ENCODE data around the gene UPF3A.

Gene UPF3A

DNA sequence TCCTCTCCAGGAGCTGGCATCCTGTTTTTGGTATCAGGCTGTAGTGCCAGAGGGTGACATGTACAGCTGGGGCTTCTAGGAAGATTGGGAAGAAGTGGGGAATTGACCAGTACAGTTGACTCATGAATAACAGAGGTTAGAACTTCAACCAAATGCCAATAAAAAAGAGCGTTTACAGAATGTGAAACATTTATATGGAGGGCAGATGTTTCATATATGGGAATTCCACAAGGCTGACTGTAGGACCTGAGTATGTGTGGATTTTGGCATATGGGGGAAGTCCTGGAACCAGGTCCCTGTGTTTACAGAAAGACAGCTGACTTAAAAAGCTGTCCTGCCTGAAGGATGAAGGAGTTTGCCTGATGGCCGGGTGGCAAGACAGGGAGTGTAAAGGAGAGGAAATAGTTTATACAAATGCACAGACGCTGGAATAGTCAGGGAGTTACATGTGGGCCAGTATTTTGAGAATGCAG is 38.1 kb downstream of the UPF3A start:
- Histone ChIP-seq H3K27ac (no peak overlapping the region), H3K9me3 (ENCODE audit: control insufficient read depth, low read length) (no peaks in the 10 kb centered on the region), H3K27me3 (ENCODE audit: control insufficient read depth, insufficient read depth, low read length) (no peaks in the 10 kb centered on the region), H3K4me3 (ENCODE audit: low read depth, low read length) (no peak overlapping the region), H3K4me1 (no peaks in the 10 kb centered on the region), H3K79me2 (peaks cover 10% of the 10 kb centered on the region), H3K36me3 (ENCODE audit: control insufficient read depth, insufficient read depth, low read length) (no peaks in the 10 kb centered on the region), H3K9ac (no peak overlapping the region), H3K4me2 (ENCODE audit: low read length) (no peak overlapping the region), H2AFZ (no peak overlapping the region)
- TF ChIP-seq, protein P1, sequence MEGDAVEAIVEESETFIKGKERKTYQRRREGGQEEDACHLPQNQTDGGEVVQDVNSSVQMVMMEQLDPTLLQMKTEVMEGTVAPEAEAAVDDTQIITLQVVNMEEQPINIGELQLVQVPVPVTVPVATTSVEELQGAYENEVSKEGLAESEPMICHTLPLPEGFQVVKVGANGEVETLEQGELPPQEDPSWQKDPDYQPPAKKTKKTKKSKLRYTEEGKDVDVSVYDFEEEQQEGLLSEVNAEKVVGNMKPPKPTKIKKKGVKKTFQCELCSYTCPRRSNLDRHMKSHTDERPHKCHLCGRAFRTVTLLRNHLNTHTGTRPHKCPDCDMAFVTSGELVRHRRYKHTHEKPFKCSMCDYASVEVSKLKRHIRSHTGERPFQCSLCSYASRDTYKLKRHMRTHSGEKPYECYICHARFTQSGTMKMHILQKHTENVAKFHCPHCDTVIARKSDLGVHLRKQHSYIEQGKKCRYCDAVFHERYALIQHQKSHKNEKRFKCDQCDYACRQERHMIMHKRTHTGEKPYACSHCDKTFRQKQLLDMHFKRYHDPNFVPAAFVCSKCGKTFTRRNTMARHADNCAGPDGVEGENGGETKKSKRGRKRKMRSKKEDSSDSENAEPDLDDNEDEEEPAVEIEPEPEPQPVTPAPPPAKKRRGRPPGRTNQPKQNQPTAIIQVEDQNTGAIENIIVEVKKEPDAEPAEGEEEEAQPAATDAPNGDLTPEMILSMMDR (IDR thresholded peaks at IDR 0.05), result no peak

DNA sequence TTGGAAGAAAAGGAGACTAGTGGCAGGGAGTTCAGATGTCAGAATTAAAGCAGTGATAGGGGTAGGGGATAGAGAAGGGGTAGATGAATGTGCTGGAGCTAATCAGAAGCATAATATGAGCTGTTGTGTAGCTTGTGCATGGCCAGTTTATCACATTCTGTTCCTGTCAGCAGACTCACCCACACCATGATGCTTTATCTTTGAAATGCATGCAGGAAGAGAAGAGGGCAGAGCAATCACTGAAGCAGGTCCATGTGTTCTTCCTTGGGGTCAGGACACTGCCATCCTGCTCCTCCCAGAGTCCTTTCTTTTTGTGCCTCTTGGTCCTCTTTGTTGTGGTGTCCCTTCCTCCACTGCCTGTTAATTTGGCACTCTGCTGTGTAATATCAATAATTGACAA is 38.7 kb downstream of the UPF3A start:
- Histone ChIP-seq H3K4me1 (no peaks in the 10 kb centered on the region), H2AFZ (no peak overlapping the region), H3K79me2 (peaks cover 10% of the 10 kb centered on the region), H3K36me3 (ENCODE audit: control insufficient read depth, insufficient read depth, low read length) (no peaks in the 10 kb centered on the region), H3K27me3 (ENCODE audit: control insufficient read depth, insufficient read depth, low read length) (no peaks in the 10 kb centered on the region), H3K4me3 (ENCODE audit: low read depth, low read length) (no peak overlapping the region), H3K27ac (no peak overlapping the region), H3K9me3 (ENCODE audit: control insufficient read depth, low read length) (no peaks in the 10 kb centered on the region), H3K4me2 (ENCODE audit: low read length) (no peak overlapping the region), H3K9ac (no peak overlapping the region)
- TF ChIP-seq, protein P1 (IDR thresholded peaks at IDR 0.05), result no peak

DNA sequence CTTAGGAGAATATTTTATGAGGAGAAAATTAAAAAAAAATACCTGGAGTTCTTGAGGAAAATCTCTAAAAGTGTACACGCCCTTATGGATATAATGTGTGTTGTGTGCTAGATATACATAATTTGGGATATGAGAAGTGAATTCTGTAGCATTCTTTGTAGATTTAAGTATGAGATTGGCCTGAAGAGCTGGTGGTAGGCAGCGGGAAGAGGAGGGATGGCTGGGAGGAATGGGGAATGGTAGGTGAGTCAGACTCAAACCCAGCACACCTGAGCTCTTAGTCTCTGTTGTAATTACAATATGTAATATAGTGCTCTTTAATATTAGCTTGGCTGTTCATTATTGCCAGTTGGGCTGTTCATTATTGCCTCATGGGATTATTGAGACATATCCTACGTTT is 39.9 kb downstream of the UPF3A start:
- TF ChIP-seq, protein P1 (IDR thresholded peaks at IDR 0.05), result no peak
- Histone ChIP-seq H3K4me1 (no peaks in the 10 kb centered on the region), H3K36me3 (ENCODE audit: control insufficient read depth, insufficient read depth, low read length) (no peaks in the 10 kb centered on the region), H3K4me2 (ENCODE audit: low read length) (no peak overlapping the region), H2AFZ (no peak overlapping the region), H3K4me3 (ENCODE audit: low read depth, low read length) (no peak overlapping the region), H3K27ac (no peak overlapping the region), H3K9ac (no peak overlapping the region), H3K79me2 (peaks cover 6% of the 10 kb centered on the region), H3K27me3 (ENCODE audit: control insufficient read depth, insufficient read depth, low read length) (no peaks in the 10 kb centered on the region), H3K9me3 (ENCODE audit: control insufficient read depth, low read length) (no peaks in the 10 kb centered on the region)

DNA sequence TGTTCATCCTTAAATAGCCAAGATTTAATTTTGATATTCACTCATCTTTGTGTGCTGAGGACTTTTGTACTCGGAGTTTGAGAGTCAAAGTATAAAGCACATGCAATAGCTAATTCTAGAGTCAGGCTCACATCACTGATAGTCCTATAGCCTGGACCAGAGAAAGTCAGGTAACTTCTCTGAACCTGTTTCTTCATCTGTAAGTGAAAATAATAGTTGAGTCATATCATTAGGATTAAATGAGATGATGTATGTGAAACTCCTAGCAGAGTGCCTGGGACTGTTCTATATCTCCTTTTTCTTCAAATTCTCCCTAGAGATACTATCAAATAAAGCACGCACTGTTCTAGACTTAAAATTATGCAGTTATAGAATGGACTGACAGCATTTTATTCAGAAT is 41.9 kb downstream of the UPF3A start:
- no peaks in the 10 kb centered on the region for H3K36me3 ChIP-seq (ENCODE audit: control insufficient read depth, insufficient read depth, low read length)

DNA sequence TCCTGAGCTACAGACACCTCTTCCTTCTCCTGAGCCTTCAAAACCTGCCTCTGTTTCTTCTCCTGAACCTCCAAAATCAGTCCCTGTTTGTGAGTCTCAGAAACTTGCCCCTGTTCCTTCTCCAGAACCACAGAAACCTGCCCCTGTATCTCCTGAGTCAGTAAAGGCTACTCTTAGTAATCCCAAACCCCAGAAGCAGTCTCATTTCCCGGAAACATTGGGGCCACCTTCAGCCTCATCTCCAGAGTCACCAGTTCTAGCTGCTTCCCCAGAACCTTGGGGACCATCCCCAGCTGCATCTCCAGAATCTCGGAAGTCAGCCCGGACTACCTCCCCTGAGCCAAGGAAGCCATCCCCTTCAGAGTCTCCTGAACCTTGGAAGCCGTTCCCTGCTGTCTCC is 42.9 kb downstream of the UPF3A start:
- Histone ChIP-seq H3K4me2 (ENCODE audit: low read length) (no peak overlapping the region), H3K9ac (no peak overlapping the region), H3K4me3 (ENCODE audit: low read depth, low read length) (no peak overlapping the region), H3K4me1 (no peaks in the 10 kb centered on the region), H2AFZ (no peak overlapping the region), H3K36me3 (ENCODE audit: control insufficient read depth, insufficient read depth, low read length) (no peaks in the 10 kb centered on the region), H3K9me3 (ENCODE audit: control insufficient read depth, low read length) (no peaks in the 10 kb centered on the region), H3K27ac (no peak overlapping the region), H3K27me3 (ENCODE audit: control insufficient read depth, insufficient read depth, low read length) (no peaks in the 10 kb centered on the region), H3K79me2 (no peaks in the 10 kb centered on the region)
- TF ChIP-seq, protein P1 (IDR thresholded peaks at IDR 0.05), result no peak

More for the DNA sequence above, 41.9 kb downstream of the UPF3A start:
- Histone ChIP-seq H3K9me3 (ENCODE audit: control insufficient read depth, low read length) (no peaks in the 10 kb centered on the region), H3K79me2 (no peaks in the 10 kb centered on the region), H3K4me2 (ENCODE audit: low read length) (no peak overlapping the region), H3K27me3 (ENCODE audit: control insufficient read depth, insufficient read depth, low read length) (no peaks in the 10 kb centered on the region), H2AFZ (no peak overlapping the region), H3K4me3 (ENCODE audit: low read depth, low read length) (no peak overlapping the region), H3K27ac (no peak overlapping the region), H3K9ac (no peak overlapping the region), H3K4me1 (no peaks in the 10 kb centered on the region)
- TF ChIP-seq, protein P1 (IDR thresholded peaks at IDR 0.05), result no peak
